K562 (cell line): ENCODE results near the gene RAB11FIP2. TPM values are rescaled to one million over a fixed set of nuclear protein-coding genes. Genes with fewer than 3 reads are reported as not detected.

ENCODE experiments used
- ATAC-seq: fragments of 200-7000 bp; cut with Tn5 transposase; 3 replicates; pipeline ENCODE4 v1.9.1; 2020; ENCODE audit warnings: moderate library complexity
- BruUV-seq: library from RNA; stranded (reverse); fragments of 400-500 nt; replicated peaks from 2 replicates; lab custom pipeline; 2021; lab: Mats Ljungman, UMichigan
- CTCF ChIA-PET: fragments of 300-600 bp; formaldehyde crosslinking; extraction: SDS; loops from one replicate; lab custom pipeline; 2021; ENCODE audit warnings: low intra/inter-chr PET ratio; lab: Yijun Ruan, JAX
- POLR2A ChIA-PET: fragments of 300-600, 350-650 bp; sonication (Branson Sonifier 250); formaldehyde crosslinking; extraction: SDS; loops from one replicate; lab custom pipeline; 2021; ENCODE audit warnings: antibody characterized with exemption, inconsistent platforms; lab: Yijun Ruan, JAX
- DNase-seq, 4 experiments: peaks; one replicate each; pipeline versions ENCODE4 v3.0.0 to v3.0.0-alpha.2; 2011 to 2018; ENCODE audit warnings: low spot score in 3 of 4, mixed read lengths in 3 of 4; ENCODE audit errors: extremely low read depth in 1 of 4
- FAIRE-seq: peaks from 2 replicates; lab custom pipeline; 2011; peaks lifted over from hg19 to GRCh38; lab: Jason Lieb, UNC
- H2AFZ ChIP-seq: 2 replicates; pipeline ENCODE4 v1.6.0; 2011; ENCODE audit warnings: low read depth, low read length, control low read depth, inconsistent platforms
- H3K27ac ChIP-seq: fragments of 200-600 bp; 3 replicates; pipeline ENCODE4 v1.8.0; 2011; ENCODE audit warnings: low read depth, mild to moderate bottlenecking, control low read depth, inconsistent platforms, low read length, moderate library complexity, mixed read lengths; ENCODE audit errors: extremely low read depth
- H3K27me3 ChIP-seq, 2 experiments: fragments of 300-600 bp in 1 of 2; 2 replicates in 1 of 2; 3 replicates in 1 of 2; pipeline versions ENCODE4 v1.6.0 to v1.8.0; 2011; ENCODE audit warnings: inconsistent platforms in 2 of 2, low read length in 2 of 2, mild to moderate bottlenecking in 1 of 2, mixed read lengths in 1 of 2, moderate library complexity in 1 of 2; ENCODE audit not compliant: control insufficient read depth in 2 of 2, insufficient read depth in 2 of 2
- H3K36me3 ChIP-seq: fragments of 300-600 bp; 3 replicates; pipeline ENCODE4 v1.8.0; 2011; ENCODE audit warnings: mild to moderate bottlenecking, low read length, inconsistent platforms; ENCODE audit not compliant: control insufficient read depth, insufficient read depth
- H3K4me1 ChIP-seq, 2 experiments: fragments of 200-600 bp in 1 of 2; replicated peaks in 1 of 2; 2 replicates in 1 of 2; 3 replicates in 1 of 2; pipeline versions ENCODE4 v1.5.1 to v1.8.0; 2011; ENCODE audit warnings: inconsistent platforms in 2 of 2, low read length in 2 of 2, mild to moderate bottlenecking in 1 of 2, mixed read lengths in 1 of 2, moderate library complexity in 1 of 2; ENCODE audit not compliant: control insufficient read depth in 2 of 2, insufficient read depth in 2 of 2
- H3K4me2 ChIP-seq: 2 replicates; pipeline ENCODE4 v1.6.1; 2011; ENCODE audit warnings: low read length, control low read depth, inconsistent platforms, mixed read lengths; ENCODE audit not compliant: insufficient read depth
- H3K4me3 ChIP-seq: fragments of 200-600 bp; sonication (generic), shearing (Covaris generic); 2 replicates; pipeline ENCODE4 v1.5.1; 2016; ENCODE audit warnings: control low read depth, inconsistent platforms
- H3K79me2 ChIP-seq: fragments of 200-600 bp; 3 replicates; pipeline ENCODE4 v1.8.0; 2011; ENCODE audit warnings: low read length, inconsistent platforms; ENCODE audit not compliant: control insufficient read depth, insufficient read depth
- H3K9ac ChIP-seq, 2 experiments: 2 replicates each; pipeline versions ENCODE4 v1.6.0 to v1.6.1; 2011; ENCODE audit warnings: low read depth in 2 of 2, low read length in 2 of 2, control low read depth in 1 of 2, inconsistent platforms in 1 of 2, mild to moderate bottlenecking in 1 of 2, mixed read lengths in 1 of 2; ENCODE audit not compliant: insufficient read depth in 1 of 2
- H3K9me1 ChIP-seq: one replicate; pipeline ENCODE4 v1.6.0; 2011; ENCODE audit warnings: inconsistent platforms, mild to moderate bottlenecking, low read length, moderate library complexity; ENCODE audit not compliant: control insufficient read depth, insufficient read depth
- H3K9me3 ChIP-seq: replicated peaks from 2 replicates; pipeline ENCODE4 v1.5.1; 2011; ENCODE audit warnings: low read depth, low read length, inconsistent platforms; ENCODE audit not compliant: control insufficient read depth, insufficient read depth
- H4K20me1 ChIP-seq: replicated peaks from 2 replicates; pipeline ENCODE4 v1.6.1; 2011; ENCODE audit warnings: low read length, inconsistent platforms, mixed read lengths; ENCODE audit not compliant: control insufficient read depth, insufficient read depth
- CHCHD3 ChIP-seq: fragments of 250-450 bp; sonication (Bioruptor Pico); IDR thresholded peaks from 2 replicates; pipeline ENCODE4 v2.1.2; 2022; ENCODE audit warnings: mild to moderate bottlenecking
- CREB1 ChIP-seq, 2 experiments: sonication (generic) in 1 of 2; formaldehyde crosslinking in 1 of 2; IDR thresholded peaks; 2 replicates each; pipeline versions ENCODE4 v1.6.1 to v1.8.0; 2012 to 2022; ENCODE audit warnings: inconsistent platforms in 1 of 2, mild to moderate bottlenecking in 1 of 2, missing genetic modification reagents in 1 of 2, moderate library complexity in 1 of 2
- FOXJ3 ChIP-seq: sonication (generic); formaldehyde crosslinking; IDR thresholded peaks from 2 replicates; pipeline ENCODE4 v1.4.0; 2020; ENCODE audit warnings: mild to moderate bottlenecking, missing genetic modification reagents
- GATA2 ChIP-seq: sonication (generic); formaldehyde crosslinking; IDR thresholded peaks from 2 replicates; pipeline ENCODE4 v1.4.0; 2020; ENCODE audit warnings: mild to moderate bottlenecking, missing genetic modification reagents
- HDGF ChIP-seq: fragments of 450-650 bp; IDR thresholded peaks from 2 replicates; pipeline ENCODE4 v1.6.1; 2016
- MAFG ChIP-seq: fragments of 450-650 bp; conservative IDR thresholded peaks from 2 replicates; pipeline ENCODE4 v1.6.1; 2016; ENCODE audit warnings: missing genetic modification characterization, missing compliant biosample characterization
- MAFK ChIP-seq: IDR thresholded peaks from 2 replicates; pipeline ENCODE4 v1.6.1; 2011; ENCODE audit warnings: low read length, improper control_type of control experiment
- SUPT5H ChIP-seq: fragments of 450-650 bp; IDR thresholded peaks from 2 replicates; pipeline ENCODE4 v1.6.1; 2016
- TGIF2 ChIP-seq: sonication (generic); formaldehyde crosslinking; IDR thresholded peaks from 2 replicates; pipeline ENCODE4 v1.8.1; 2022; ENCODE audit warnings: mild to moderate bottlenecking, missing genetic modification reagents, moderate library complexity
- WGBS: fragments of 100-300 bp; shearing (Covaris generic); methylation state at CpG from one replicate; pipeline ENCODE4 v1.1.6; 2016; ENCODE audit warnings: low coverage, mixed read lengths; ENCODE audit not compliant: insufficient coverage; ENCODE audit errors: missing lambda C conversion rate; 5-methylcytosine and 5-hydroxymethylcytosine counted together
- in situ Hi-C: fragments of 300-500 bp; cut with MboI; formaldehyde crosslinking; loops from 4 replicates; pipeline ENCODE4 v1.15.0; 2018; ENCODE audit warnings: inconsistent platforms, mixed read lengths
- intact Hi-C: fragments of 100-400 bp; cut with micrococcal nuclease; formaldehyde crosslinking; loops from 2 replicates; pipeline ENCODE4 v1.14.2; 2022
- polyA plus RNA-seq, 8 experiments: library from polyadenylated mRNA; depleted of rRNA in 4 of 8; stranded (reverse) in 5 of 8; unstranded in 3 of 8; fragments of >200 nt; fragmentation: Nextera tagmentation in 2 of 8; fragmentation: Illumina TruSeq in 1 of 8; extraction: Ambion mirVana in 2 of 8; extraction: Trizol in 1 of 8; gene quantifications; 2 replicates each; pipeline versions ENCODE4 v1.2.1 to v1.2.3, GENCODE V29; 2011 to 2014; ENCODE audit warnings: inconsistent platforms in 1 of 8, missing spikeins in 1 of 8
- total RNA-seq, 7 experiments: library from RNA; depleted of rRNA in 6 of 7; stranded (reverse); fragments of >200 nt in 6 of 7; fragmentation: Illumina TruSeq in 2 of 7; extraction: Trizol in 2 of 7; gene quantifications; 2 replicates each; pipeline versions ENCODE4 v1.2.1 to v1.2.3, GENCODE V29; 2011 to 2021; ENCODE audit warnings: low replicate concordance in 1 of 7
- TF ChIP-seq, protein P1 (sequence below): fragments of 250-450 bp; sonication (Bioruptor Pico); IDR thresholded peaks from 2 replicates; pipeline ENCODE4 v1.5.0; 2021
- TF ChIP-seq, protein P2 (sequence below): IDR thresholded peaks from 2 replicates; pipeline ENCODE4 v1.6.1; 2016; ENCODE audit warnings: missing genetic modification characterization, missing compliant biosample characterization
- TF ChIP-seq, protein P3 (sequence below), 2 experiments: fragments of 450-650 bp in 1 of 2; sonication (generic) in 1 of 2; formaldehyde crosslinking; conservative IDR thresholded peaks; 2 replicates each; pipeline versions ENCODE4 v1.4.0 to v1.8.1; 2020 to 2022; ENCODE audit warnings: mild to moderate bottlenecking in 1 of 2, missing genetic modification reagents in 1 of 2
- TF ChIP-seq, protein P4 (sequence below): fragments of 250-450 bp; sonication (Bioruptor Pico); IDR thresholded peaks from 2 replicates; pipeline ENCODE4 v1.5.0; 2021

RAB11FIP2 gene
- total and polyA plus RNA-seq, 9 of the 15 experiments (the other 6 are each of a cell fraction or from before 2014, with no cell fraction given): 3.0 to 10.6 (median 3.9) TPM

DNA sequence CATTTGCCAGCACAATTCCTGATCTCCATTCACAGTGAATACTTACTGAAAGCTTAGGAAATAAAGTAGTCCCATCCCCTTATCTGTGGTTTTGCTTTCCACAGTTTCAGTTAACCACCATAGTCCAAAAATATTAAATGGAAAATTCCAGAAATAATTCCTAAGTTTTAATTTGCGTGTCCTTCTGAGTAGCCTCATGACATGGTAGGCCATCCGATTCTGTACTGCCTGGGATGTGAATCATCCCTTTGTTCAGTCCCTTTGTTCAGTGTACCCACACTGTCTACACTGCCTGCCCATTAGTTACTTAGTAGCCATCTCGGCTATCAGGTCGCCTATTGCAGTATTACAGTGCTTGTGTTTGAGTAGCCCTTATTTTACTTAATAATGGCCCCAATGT, 14.2 kb downstream of the RAB11FIP2 start:
- H3K4me3 ChIP-seq: no peak overlapping the region
- no peak for ATAC-seq

DNA sequence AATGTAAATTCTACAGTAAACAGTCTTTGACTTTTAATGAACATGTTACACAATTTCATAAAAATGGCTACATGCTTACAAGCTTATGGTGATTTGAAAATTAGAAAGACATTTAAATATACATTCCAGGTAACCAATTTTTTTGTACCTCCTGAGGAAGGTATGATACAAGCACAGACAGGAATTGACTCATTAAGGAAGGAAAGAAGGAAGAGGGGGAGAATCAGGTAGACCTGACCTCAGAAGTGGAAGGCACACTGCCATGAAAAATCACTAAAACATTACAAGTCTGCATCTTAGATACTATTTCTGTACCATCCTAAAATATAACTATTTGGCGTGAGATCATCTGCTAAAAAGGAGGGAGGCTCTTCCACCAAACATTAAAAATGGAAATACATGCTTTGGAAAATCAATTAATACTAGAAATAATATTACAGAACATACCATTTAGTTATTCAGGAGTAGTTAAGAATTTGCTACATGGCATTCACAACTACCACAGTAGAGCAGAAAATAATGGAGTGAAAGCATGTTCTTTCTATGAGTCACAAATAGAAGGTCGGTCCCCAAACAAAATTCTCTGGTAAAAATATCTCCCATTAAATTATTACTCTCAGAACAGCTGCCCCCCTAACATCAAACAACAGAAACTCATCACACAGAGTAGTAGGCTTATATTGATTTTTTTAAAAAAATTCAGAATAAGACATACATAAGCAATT, 15.2 kb downstream of the RAB11FIP2 start:
- ATAC-seq (no peak), FAIRE-seq (no peak)
- H3K79me2 ChIP-seq: no peaks in the 10 kb centered on the region
- TF ChIP-seq, protein P1, sequence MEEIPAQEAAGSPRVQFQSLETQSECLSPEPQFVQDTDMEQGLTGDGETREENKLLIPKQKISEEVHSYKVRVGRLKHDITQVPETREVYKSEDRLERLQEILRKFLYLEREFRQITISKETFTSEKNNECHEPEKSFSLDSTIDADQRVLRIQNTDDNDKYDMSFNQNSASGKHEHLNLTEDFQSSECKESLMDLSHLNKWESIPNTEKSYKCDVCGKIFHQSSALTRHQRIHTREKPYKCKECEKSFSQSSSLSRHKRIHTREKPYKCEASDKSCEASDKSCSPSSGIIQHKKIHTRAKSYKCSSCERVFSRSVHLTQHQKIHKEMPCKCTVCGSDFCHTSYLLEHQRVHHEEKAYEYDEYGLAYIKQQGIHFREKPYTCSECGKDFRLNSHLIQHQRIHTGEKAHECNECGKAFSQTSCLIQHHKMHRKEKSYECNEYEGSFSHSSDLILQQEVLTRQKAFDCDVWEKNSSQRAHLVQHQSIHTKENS: no peak
- TF ChIP-seq, protein P2, sequence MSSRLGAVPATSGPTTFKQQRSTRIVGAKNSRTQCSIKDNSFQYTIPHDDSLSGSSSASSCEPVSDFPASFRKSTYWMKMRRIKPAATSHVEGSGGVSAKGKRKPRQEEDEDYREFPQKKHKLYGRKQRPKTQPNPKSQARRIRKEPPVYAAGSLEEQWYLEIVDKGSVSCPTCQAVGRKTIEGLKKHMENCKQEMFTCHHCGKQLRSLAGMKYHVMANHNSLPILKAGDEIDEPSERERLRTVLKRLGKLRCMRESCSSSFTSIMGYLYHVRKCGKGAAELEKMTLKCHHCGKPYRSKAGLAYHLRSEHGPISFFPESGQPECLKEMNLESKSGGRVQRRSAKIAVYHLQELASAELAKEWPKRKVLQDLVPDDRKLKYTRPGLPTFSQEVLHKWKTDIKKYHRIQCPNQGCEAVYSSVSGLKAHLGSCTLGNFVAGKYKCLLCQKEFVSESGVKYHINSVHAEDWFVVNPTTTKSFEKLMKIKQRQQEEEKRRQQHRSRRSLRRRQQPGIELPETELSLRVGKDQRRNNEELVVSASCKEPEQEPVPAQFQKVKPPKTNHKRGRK (tag): no peak
- TF ChIP-seq, protein P3, sequence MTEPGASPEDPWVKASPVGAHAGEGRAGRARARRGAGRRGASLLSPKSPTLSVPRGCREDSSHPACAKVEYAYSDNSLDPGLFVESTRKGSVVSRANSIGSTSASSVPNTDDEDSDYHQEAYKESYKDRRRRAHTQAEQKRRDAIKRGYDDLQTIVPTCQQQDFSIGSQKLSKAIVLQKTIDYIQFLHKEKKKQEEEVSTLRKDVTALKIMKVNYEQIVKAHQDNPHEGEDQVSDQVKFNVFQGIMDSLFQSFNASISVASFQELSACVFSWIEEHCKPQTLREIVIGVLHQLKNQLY (CRISPR knock-in tag; conservative IDR thresholded peaks at IDR 0.05): no peak
- TF ChIP-seq CREB1 (IDR thresholded peaks at IDR 0.05) (no peak), CREB1 (CRISPR knock-in tag; IDR thresholded peaks at IDR 0.05) (no peak), CHCHD3 (CRISPR knock-in tag) (no peak), SUPT5H (no peak), HDGF (no peak), MAFK (no peak), GATA2 (CRISPR knock-in tag) (no peak)

More for the DNA sequence above, 14.2 kb downstream of the RAB11FIP2 start:
- 90% methylated on average over 4 of the region's 4 CpGs for WGBS
- Histone ChIP-seq H3K9me1 (no peaks in the 10 kb centered on the region), H3K36me3 (no peaks in the 10 kb centered on the region; the same call in 2 of the 3 replicates), H3K27ac (no peak overlapping the region), H2AFZ (no peak overlapping the region), H3K79me2 (no peaks in the 10 kb centered on the region), H4K20me1 (no peaks in the 10 kb centered on the region), H3K9me3 (no peaks in the 10 kb centered on the region), H3K4me2 (no peak overlapping the region), H3K4me1 (no peaks in the 10 kb centered on the region), H3K9ac (no peak overlapping the region), H3K27me3 (no peaks in the 10 kb centered on the region)
- in situ Hi-C loops: no loop called here
- POLR2A ChIA-PET: interaction anchor here (0.5 kb wide), 1 partner anchor 52 kb away, joined by 5 read pairs; no protein-coding TSS in a partner anchor
- no TSS peak for BruUV-seq
- DNase-seq: no peak
- TF ChIP-seq FOXJ3 (CRISPR knock-in tag) (no peak), MAFG (tag) (no peak), TGIF2 (CRISPR knock-in tag) (no peak)
- TF ChIP-seq, protein P4, sequence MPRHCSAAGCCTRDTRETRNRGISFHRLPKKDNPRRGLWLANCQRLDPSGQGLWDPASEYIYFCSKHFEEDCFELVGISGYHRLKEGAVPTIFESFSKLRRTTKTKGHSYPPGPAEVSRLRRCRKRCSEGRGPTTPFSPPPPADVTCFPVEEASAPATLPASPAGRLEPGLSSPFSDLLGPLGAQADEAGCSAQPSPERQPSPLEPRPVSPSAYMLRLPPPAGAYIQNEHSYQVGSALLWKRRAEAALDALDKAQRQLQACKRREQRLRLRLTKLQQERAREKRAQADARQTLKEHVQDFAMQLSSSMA (CRISPR knock-in tag): no peak
- intact Hi-C loops: no loop called here
- no peak for FAIRE-seq
- CTCF ChIA-PET: no interaction called here

More for the DNA sequence above, 15.2 kb downstream of the RAB11FIP2 start:
- BruUV-seq: no TSS peak
- no peak overlapping the region for H3K27ac ChIP-seq
- no peaks in the 10 kb centered on the region for H3K9me1 ChIP-seq
- H3K4me1 ChIP-seq: no peaks in the 10 kb centered on the region
- ChIA-PET CTCF (no interaction called here), POLR2A (no interaction called here)
- H3K36me3 ChIP-seq: no peaks in the 10 kb centered on the region; the same call in 2 of the 3 replicates
- no peaks in the 10 kb centered on the region for H4K20me1 ChIP-seq
- no peak overlapping the region for H2AFZ ChIP-seq
- intact Hi-C loops (no loop called here), in situ Hi-C loops (no loop called here)
- H3K9ac ChIP-seq: no peak overlapping the region
- DNase-seq: no peak
- no peak overlapping the region for H3K4me2 ChIP-seq
- 93% methylated on average over 2 of the region's 2 CpGs for whole genome bisulfite sequencing
- H3K9me3 ChIP-seq: no peaks in the 10 kb centered on the region
- H3K4me3 ChIP-seq: no peak overlapping the region
- H3K27me3 ChIP-seq: no peaks in the 10 kb centered on the region
